ENCODE results near the gene AATF. TPM values are rescaled to one million over a fixed set of nuclear protein-coding genes. Genes with fewer than 3 reads are reported as not detected.

The AATF gene
- total and polyA plus RNA-seq, 2 donors from 2014 or later: 36.8 to 50.4 TPM

- peaks cover 0 to 5% (median 2%) of the 10 kb centered on the region in 3 donors for H3K36me3 ChIP-seq (ENCODE audit: control insufficient read depth in 2 of 3, insufficient read depth in 3 of 3, low read length in 3 of 3)
- TF ChIP-seq CTCF (IDR thresholded peaks at IDR 0.05; ENCODE audit: borderline replicate concordance, extremely low read depth, insufficient read depth): no peak
- no peak overlapping the region for H3K9ac ChIP-seq (ENCODE audit: low read length in 3 of 3)
- H3K4me1 ChIP-seq (ENCODE audit: control insufficient read depth in 2 of 3, insufficient read depth in 2 of 3, low read depth in 1 of 3, low read length in 3 of 3): peaks cover 0 to 6% (median 0%) of the 10 kb centered on the region in 3 donors
- H3K27ac ChIP-seq (ENCODE audit: low read depth in 2 of 2, low read length in 2 of 2): no peak overlapping the region
- intact Hi-C loops (cut with DNase I): no loop called here
- H3K27me3 ChIP-seq (ENCODE audit: control insufficient read depth, insufficient read depth, low read length): no peaks in the 10 kb centered on the region
- no peak for FAIRE-seq
- no peak overlapping the region for H3K4me3 ChIP-seq (ENCODE audit: low read length in 3 of 3)
- DNase-seq: no peak
- no peaks in the 10 kb centered on the region for H3K9me3 ChIP-seq (ENCODE audit: control insufficient read depth in 2 of 3, insufficient read depth in 1 of 3, low read length in 3 of 3)
These were observed 22.8 kb downstream of the AATF start for GRCh38 chr17:36971508-36971907.

- Histone ChIP-seq H3K4me1 (ENCODE audit: control insufficient read depth in 2 of 3, insufficient read depth in 2 of 3, low read depth in 1 of 3, low read length in 3 of 3) (peaks cover 0 to 6% (median 0%) of the 10 kb centered on the region in 3 donors), H3K9ac (ENCODE audit: low read length in 3 of 3) (no peak overlapping the region), H3K27ac (ENCODE audit: low read depth in 2 of 2, low read length in 2 of 2) (no peak overlapping the region), H3K9me3 (ENCODE audit: control insufficient read depth in 2 of 3, insufficient read depth in 1 of 3, low read length in 3 of 3) (no peaks in the 10 kb centered on the region), H3K27me3 (ENCODE audit: control insufficient read depth, insufficient read depth, low read length) (no peaks in the 10 kb centered on the region), H3K36me3 (ENCODE audit: control insufficient read depth in 2 of 3, insufficient read depth in 3 of 3, low read length in 3 of 3) (peaks cover 0 to 5% (median 2%) of the 10 kb centered on the region in 3 donors), H3K4me3 (ENCODE audit: low read length in 3 of 3) (no peak overlapping the region)
- DNase-seq: no peak
- no peak for TF ChIP-seq CTCF (IDR thresholded peaks at IDR 0.05; ENCODE audit: borderline replicate concordance, extremely low read depth, insufficient read depth)
- intact Hi-C loops (cut with DNase I): no loop called here
- no peak for FAIRE-seq
These were observed 23.5 kb downstream of the AATF start for GRCh38 chr17:36972186-36972700.

GRCh38 chr17:36972905-36973304, 24.2 kb downstream of the AATF start:
- intact Hi-C loops (cut with DNase I): no loop called here
- H3K4me3 ChIP-seq (ENCODE audit: low read length in 3 of 3): no peak overlapping the region
- H3K4me1 ChIP-seq (ENCODE audit: control insufficient read depth in 2 of 3, insufficient read depth in 2 of 3, low read depth in 1 of 3, low read length in 3 of 3): peaks cover 0 to 6% (median 0%) of the 10 kb centered on the region in 3 donors
- H3K9me3 ChIP-seq (ENCODE audit: control insufficient read depth in 2 of 3, insufficient read depth in 1 of 3, low read length in 3 of 3): no peaks in the 10 kb centered on the region
- TF ChIP-seq CTCF (IDR thresholded peaks at IDR 0.05; ENCODE audit: borderline replicate concordance, extremely low read depth, insufficient read depth): no peak
- DNase-seq (no peak), FAIRE-seq (no peak)
- H3K27me3 ChIP-seq (ENCODE audit: control insufficient read depth, insufficient read depth, low read length): no peaks in the 10 kb centered on the region
- H3K9ac ChIP-seq (ENCODE audit: low read length in 3 of 3): no peak overlapping the region
- peaks cover 0 to 5% (median 2%) of the 10 kb centered on the region in 3 donors for H3K36me3 ChIP-seq (ENCODE audit: control insufficient read depth in 2 of 3, insufficient read depth in 3 of 3, low read length in 3 of 3)
- H3K27ac ChIP-seq (ENCODE audit: low read depth in 2 of 2, low read length in 2 of 2): no peak overlapping the region

Data from kidney (tissue), 14 donors.